GM12892 (cell line): Measurements from ENCODE around the gene GRIA1.
"Not testable (repeated sequence)": the region's sequence is repeated elsewhere in the genome, so short reads cannot be mapped to it uniquely, and the experiment has no call there.

ENCODE experiments used
- POLR2A ChIP-seq: IDR thresholded peaks from 2 replicates; pipeline ENCODE4 v1.6.1; 2011; ENCODE audit warnings: low read depth, low read length, control low read depth
- POLR2AphosphoS5 ChIP-seq: IDR thresholded peaks from 2 replicates; pipeline ENCODE4 v1.6.1; 2011; ENCODE audit warnings: low read depth, low read length, control low read depth

GRCh38 chr5:153723022-153723610 lies 232.6 kb downstream of the GRIA1 start:
- TF ChIP-seq POLR2A, POLR2AphosphoS5: not testable (repeated sequence)
